GM21619 (cell line): ENCODE measurements around the gene ANKRD33B.

ENCODE experiments used
- ATAC-seq: cut with Tn5 transposase; IDR thresholded peaks from one replicate; pipeline ENCODE4 v1.9.1; 2021; ENCODE audit not compliant: unreplicated experiment

ANKRD33B gene

DNA sequence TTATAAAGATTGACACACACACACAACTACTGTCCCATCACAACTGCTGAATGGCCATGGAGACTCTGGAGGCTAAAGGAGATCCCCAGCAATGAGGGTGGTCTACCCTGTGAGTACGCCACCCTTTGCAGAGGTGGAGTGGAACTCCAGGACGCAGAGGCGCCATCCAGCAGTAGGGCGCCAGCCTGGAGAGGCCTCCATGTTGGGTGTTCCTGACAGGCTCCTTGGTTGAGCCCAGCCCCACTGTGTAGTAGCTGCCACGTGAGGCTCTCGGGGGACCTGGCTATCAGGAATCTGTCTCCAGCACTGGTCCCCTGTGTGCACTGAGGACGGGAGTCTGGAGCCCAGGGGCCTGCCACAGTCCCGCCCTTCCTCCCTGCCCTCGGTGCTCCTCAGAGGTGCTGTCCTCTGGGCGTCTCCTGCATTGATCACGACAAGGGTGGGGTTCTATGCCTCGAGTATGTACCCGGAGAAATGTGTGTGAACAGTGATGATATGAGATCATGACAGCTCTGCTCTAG lies 124.8 kb downstream of the ANKRD33B start:
- no peak for ATAC-seq

- no peak for ATAC-seq
These were observed 125.7 kb downstream of the ANKRD33B start for GRCh38 chr5:10689391-10690081.

- ATAC-seq = no peak
These were observed 126.9 kb downstream of the ANKRD33B start for GRCh38 chr5:10690460-10691440.

- no peak for ATAC-seq
These were observed 128.2 kb downstream of the ANKRD33B start for GRCh38 chr5:10691826-10692785.

- ATAC-seq = peak; percentile 31
These were observed 131.3 kb downstream of the ANKRD33B start for GRCh38 chr5:10695055-10695649.

- ATAC-seq = no peak
These were observed 132.1 kb downstream of the ANKRD33B start for GRCh38 chr5:10695759-10696543.

GRCh38 chr5:10699281-10699874 lies 135.5 kb downstream of the ANKRD33B start:
- ATAC-seq = peak; percentile 46

DNA sequence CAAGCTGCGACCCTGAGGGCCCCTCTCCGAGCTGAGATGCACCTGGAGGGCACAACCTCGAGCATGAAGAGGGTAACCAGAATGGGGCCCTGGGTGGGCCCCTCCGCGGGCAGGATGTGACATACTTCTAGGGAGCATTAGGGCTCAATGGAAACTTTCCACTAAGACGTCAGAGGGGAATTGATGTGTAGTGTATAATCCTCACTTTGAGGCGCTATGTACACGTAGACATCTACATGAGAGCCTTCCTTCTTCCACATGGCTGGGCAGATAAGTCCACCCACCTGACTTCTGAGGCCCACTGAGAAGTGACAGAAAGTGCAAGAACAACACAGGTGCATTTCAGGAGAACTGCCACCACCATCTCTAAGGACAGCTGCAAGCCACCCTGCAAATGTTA lies 136.1 kb downstream of the ANKRD33B start:
- peak; percentile 56 for ATAC-seq

GRCh38 chr5:10700516-10700915 lies 136.6 kb downstream of the ANKRD33B start:
- ATAC-seq = no peak

GRCh38 chr5:10701567-10702039 lies 137.7 kb downstream of the ANKRD33B start:
- ATAC-seq = no peak

DNA sequence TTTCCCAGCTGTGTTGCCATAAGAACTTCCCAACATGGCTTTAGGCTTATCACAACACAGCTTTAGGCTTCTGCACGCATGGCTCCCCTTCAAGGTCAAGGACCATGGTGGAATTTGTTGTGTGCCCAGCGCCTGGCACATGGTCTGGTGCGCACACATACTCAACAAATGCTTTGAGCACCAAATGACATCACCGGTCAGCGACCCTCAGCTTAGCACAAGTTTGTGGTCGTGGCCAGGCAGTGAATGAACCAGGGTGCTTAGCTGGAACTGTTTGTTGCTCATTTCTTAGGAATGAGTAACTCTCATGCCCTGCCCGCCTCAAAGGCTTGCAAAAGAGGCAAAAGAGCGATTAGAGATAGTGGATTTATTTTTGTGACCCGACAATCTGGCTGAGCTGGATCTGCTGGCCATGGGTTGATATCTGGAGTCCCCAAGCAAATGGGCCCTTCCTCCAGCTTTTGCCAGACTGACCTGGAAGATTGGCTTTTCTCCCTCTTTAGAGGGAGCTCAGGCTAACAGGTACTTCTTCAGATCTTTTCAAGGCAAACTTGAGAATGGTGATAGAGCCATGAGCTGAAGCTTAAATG lies 138.3 kb downstream of the ANKRD33B start:
- ATAC-seq = no peak

GRCh38 chr5:10702911-10703491 lies 139.1 kb downstream of the ANKRD33B start:
- no peak for ATAC-seq

DNA sequence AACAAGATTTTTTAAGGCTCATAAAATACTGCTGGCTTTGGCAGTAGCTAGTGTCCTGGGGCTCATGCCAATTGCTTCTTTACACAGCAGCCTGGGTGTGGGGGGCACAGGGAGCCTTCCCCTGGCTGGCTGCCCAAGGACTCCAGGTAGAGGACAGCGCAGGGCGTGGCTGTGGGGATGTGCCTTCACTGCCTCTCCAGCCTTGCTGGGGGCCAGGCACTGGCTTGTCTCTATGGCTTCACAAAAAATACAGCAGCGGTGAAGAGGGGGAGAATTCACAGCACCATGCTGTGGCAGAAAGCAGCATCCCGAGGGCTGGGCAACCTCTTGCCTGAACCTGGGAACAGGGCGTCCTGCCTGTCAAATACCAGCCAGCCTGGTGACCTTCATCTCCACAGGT lies 139.8 kb downstream of the ANKRD33B start:
- ATAC-seq = no peak

GRCh38 chr5:10704949-10705621 lies 141.2 kb downstream of the ANKRD33B start:
- peak; percentile 38 for ATAC-seq

- no peak for ATAC-seq
These were observed 141.9 kb downstream of the ANKRD33B start for GRCh38 chr5:10705747-10706146.

DNA sequence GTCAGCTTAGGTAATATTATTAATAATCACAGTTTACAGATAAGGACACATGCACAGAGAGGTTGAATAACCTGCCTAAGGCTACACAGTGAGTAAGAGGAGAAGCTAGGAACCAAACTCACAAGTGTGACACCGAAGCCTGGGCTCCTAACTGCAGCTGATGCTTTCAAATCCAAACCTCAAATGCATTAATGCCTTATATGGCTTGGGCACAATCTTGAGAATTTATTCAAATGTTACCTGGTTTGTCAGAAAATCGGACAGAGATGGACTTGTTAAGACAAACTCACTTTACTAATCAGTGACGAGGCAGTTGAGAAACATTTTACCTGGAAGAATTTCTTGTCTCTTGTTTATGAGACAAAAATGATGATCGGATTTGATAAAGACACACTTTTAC lies 142.5 kb downstream of the ANKRD33B start:
- no peak for ATAC-seq
